BLaER1 (cell line): ENCODE results near the gene AP2B1.
A peak's percentile ranks its signal among the peaks of the same experiment; 100 is the strongest.

ENCODE experiments used
- H3K27ac ChIP-seq: shearing (Covaris generic); formaldehyde crosslinking; 2 replicates; pipeline ENCODE4 v1.8.1; 2022
- H3K27me3 ChIP-seq: shearing (Covaris generic); formaldehyde crosslinking; 2 replicates; pipeline ENCODE4 v1.8.1; 2022
- H3K36me3 ChIP-seq: shearing (Covaris generic); formaldehyde crosslinking; 2 replicates; pipeline ENCODE4 v1.8.1; 2022
- H3K4me1 ChIP-seq: shearing (Covaris generic); formaldehyde crosslinking; 2 replicates; pipeline ENCODE4 v1.8.1; 2022
- H3K4me2 ChIP-seq: shearing (Covaris generic); formaldehyde crosslinking; 2 replicates; pipeline ENCODE4 v1.8.1; 2022
- H3K4me3 ChIP-seq: shearing (Covaris generic); formaldehyde crosslinking; 2 replicates; pipeline ENCODE4 v1.8.1; 2022
- H3K9ac ChIP-seq: shearing (Covaris generic); formaldehyde crosslinking; 2 replicates; pipeline ENCODE4 v1.8.1; 2022
- H3K9me3 ChIP-seq: shearing (Covaris generic); formaldehyde crosslinking; 2 replicates; pipeline ENCODE4 v1.8.1; 2022
- H4K20me1 ChIP-seq: shearing (Covaris generic); formaldehyde crosslinking; 2 replicates; pipeline ENCODE4 v1.8.1; 2022
- Cebpa-rat ChIP-seq: shearing (Covaris generic); IDR thresholded peaks from 2 replicates; pipeline ENCODE4 v1.8.1; 2022

The AP2B1 gene

GRCh38 chr17:35568561-35568960 lies 18.6 kb upstream of the AP2B1 start:
- peaks cover 17% of the 10 kb centered on the region; the same call in 1 of the 2 replicates for H4K20me1 ChIP-seq
- H3K9ac ChIP-seq = peak overlapping the region; percentile 90
- no peak for TF ChIP-seq Cebpa-rat
- no peaks in the 10 kb centered on the region for H3K9me3 ChIP-seq
- H3K27me3 ChIP-seq = no peaks in the 10 kb centered on the region
- H3K4me2 ChIP-seq = peak overlapping the region; percentile 96
- H3K27ac ChIP-seq = peak overlapping the region; percentile 80
- peaks cover 20% of the 10 kb centered on the region for H3K36me3 ChIP-seq
- peak overlapping the region; percentile 85 for H3K4me3 ChIP-seq
- peaks cover 40% of the 10 kb centered on the region for H3K4me1 ChIP-seq

GRCh38 chr17:35569405-35569804 lies 17.7 kb upstream of the AP2B1 start:
- H3K9ac ChIP-seq = peak overlapping the region; percentile 90

GRCh38 chr17:35575759-35576158 lies 11.4 kb upstream of the AP2B1 start:
- Histone ChIP-seq H3K9me3 (no peaks in the 10 kb centered on the region), H3K4me2 (no peak overlapping the region), H3K4me3 (no peak overlapping the region), H3K9ac (no peak overlapping the region), H3K27me3 (no peaks in the 10 kb centered on the region), H3K36me3 (peaks cover 45% of the 10 kb centered on the region), H4K20me1 (no peaks in the 10 kb centered on the region), H3K4me1 (peaks cover 41% of the 10 kb centered on the region), H3K27ac (no peak overlapping the region)
- no peak for TF ChIP-seq Cebpa-rat

More at GRCh38 chr17:35569405-35569804, 17.7 kb upstream of the AP2B1 start:
- Histone ChIP-seq H3K27me3 (no peaks in the 10 kb centered on the region), H3K36me3 (peaks cover 28% of the 10 kb centered on the region), H3K27ac (no peak overlapping the region), H4K20me1 (peaks cover 17% of the 10 kb centered on the region; the same call in 1 of the 2 replicates), H3K4me3 (peak overlapping the region; percentile 85), H3K4me2 (peak overlapping the region; percentile 96), H3K4me1 (peaks cover 40% of the 10 kb centered on the region), H3K9me3 (no peaks in the 10 kb centered on the region)
- no peak for TF ChIP-seq Cebpa-rat

GRCh38 chr17:35577830-35578196 lies 9.3 kb upstream of the AP2B1 start:
- TF ChIP-seq Cebpa-rat = no peak
- peak overlapping the region; percentile 86 for H3K27ac ChIP-seq

GRCh38 chr17:35578197-35578928 lies 8.8 kb upstream of the AP2B1 start, which contains the start of gene PEX12:
PEX12 (minus strand) TSS chr17:35578571; CDS start chr17:35578021, 550 bp downstream.
- no peak for TF ChIP-seq Cebpa-rat
- Histone ChIP-seq H3K4me2 (peak within 1 kb of the TSS; percentile 92), H3K27me3 (no peaks in the 10 kb centered on the region), H4K20me1 (no peaks in the 10 kb centered on the region), H3K4me3 (peak within 1 kb of the TSS; percentile 78), H3K9ac (peak within 1 kb of the TSS; percentile 88), H3K27ac (peak within 1 kb of the TSS; percentile 86), H3K36me3 (peaks cover 26% of the 10 kb centered on the region), H3K9me3 (no peaks in the 10 kb centered on the region), H3K4me1 (peaks cover 32% of the 10 kb centered on the region)

More at GRCh38 chr17:35577830-35578196, 9.3 kb upstream of the AP2B1 start:
- no peaks in the 10 kb centered on the region for H3K9me3 ChIP-seq
- no peaks in the 10 kb centered on the region for H3K27me3 ChIP-seq
- H3K4me1 ChIP-seq = peaks cover 32% of the 10 kb centered on the region
- peak overlapping the region; percentile 88 for H3K9ac ChIP-seq
- peak overlapping the region; percentile 78 for H3K4me3 ChIP-seq
- H3K36me3 ChIP-seq = peaks cover 32% of the 10 kb centered on the region
- no peaks in the 10 kb centered on the region for H4K20me1 ChIP-seq
- H3K4me2 ChIP-seq = peak overlapping the region; percentile 92

GRCh38 chr17:35578929-35579432 lies 8.1 kb upstream of the AP2B1 start:
- H4K20me1 ChIP-seq = no peaks in the 10 kb centered on the region
- peaks cover 20% of the 10 kb centered on the region for H3K36me3 ChIP-seq
- H3K4me1 ChIP-seq = peaks cover 32% of the 10 kb centered on the region
- H3K9me3 ChIP-seq = no peaks in the 10 kb centered on the region
- H3K4me3 ChIP-seq = peak overlapping the region; percentile 78
- peak overlapping the region; percentile 86 for H3K27ac ChIP-seq
- TF ChIP-seq Cebpa-rat = no peak
- H3K27me3 ChIP-seq = no peaks in the 10 kb centered on the region
- peak overlapping the region; percentile 92 for H3K4me2 ChIP-seq
- H3K9ac ChIP-seq = peak overlapping the region; percentile 88

- H3K4me3 ChIP-seq = no peak overlapping the region
- H3K4me1 ChIP-seq = peaks cover 28% of the 10 kb centered on the region
- H4K20me1 ChIP-seq = peaks cover 6% of the 10 kb centered on the region; the same call in 1 of the 2 replicates
- H3K9me3 ChIP-seq = no peaks in the 10 kb centered on the region
- no peak overlapping the region for H3K9ac ChIP-seq
- no peaks in the 10 kb centered on the region for H3K36me3 ChIP-seq
- H3K27ac ChIP-seq = no peak overlapping the region
- no peaks in the 10 kb centered on the region for H3K27me3 ChIP-seq
- no peak for TF ChIP-seq Cebpa-rat
- H3K4me2 ChIP-seq = no peak overlapping the region
These were observed 3.1 kb upstream of the AP2B1 start for GRCh38 chr17:35584061-35584460.

GRCh38 chr17:35586569-35587073 lies 501 bp upstream of the AP2B1 start:
- peak overlapping the region; percentile 93 for H3K4me2 ChIP-seq
- H3K9me3 ChIP-seq = no peaks in the 10 kb centered on the region
- peaks cover 24% of the 10 kb centered on the region for H3K4me1 ChIP-seq
- 0 out of 2 replicates have a peak, but pooled peaks cover 4% of the 10 kb centered on the region for H3K36me3 ChIP-seq
- peak overlapping the region; percentile 93 for H3K9ac ChIP-seq
- H3K4me3 ChIP-seq = peak overlapping the region; percentile 90
- H4K20me1 ChIP-seq = peaks cover 31% of the 10 kb centered on the region
- H3K27me3 ChIP-seq = no peaks in the 10 kb centered on the region
- TF ChIP-seq Cebpa-rat = no peak
- H3K27ac ChIP-seq = peak overlapping the region; percentile 91

GRCh38 chr17:35588196-35588920 lies 1.2 kb downstream of the AP2B1 start:
- Histone ChIP-seq H3K36me3 (peaks cover 8% of the 10 kb centered on the region; the same call in 1 of the 2 replicates), H4K20me1 (peaks cover 49% of the 10 kb centered on the region), H3K4me3 (peak overlapping the region; percentile 90), H3K9ac (peak overlapping the region; percentile 93), H3K27ac (no peak overlapping the region), H3K9me3 (no peaks in the 10 kb centered on the region), H3K4me2 (peak overlapping the region; percentile 93), H3K27me3 (no peaks in the 10 kb centered on the region), H3K4me1 (peaks cover 24% of the 10 kb centered on the region)
- TF ChIP-seq Cebpa-rat = no peak

- H3K9ac ChIP-seq = no peak overlapping the region
- H3K4me2 ChIP-seq = no peak overlapping the region
- no peak overlapping the region for H3K4me3 ChIP-seq
- peaks cover 68% of the 10 kb centered on the region for H4K20me1 ChIP-seq
- H3K27ac ChIP-seq = no peak overlapping the region
- H3K27me3 ChIP-seq = no peaks in the 10 kb centered on the region
- no peaks in the 10 kb centered on the region for H3K9me3 ChIP-seq
- no peak for TF ChIP-seq Cebpa-rat
- no peaks in the 10 kb centered on the region for H3K4me1 ChIP-seq
- peaks cover 83% of the 10 kb centered on the region for H3K36me3 ChIP-seq
These were observed 8.9 kb downstream of the AP2B1 start for GRCh38 chr17:35596072-35596471.
